ENCODE results near the gene PRUNE2. TPM values are rescaled to one million over a fixed set of nuclear protein-coding genes. Genes with fewer than 3 reads are reported as not detected.

PRUNE2 gene
- total RNA-seq, 1 donor = 80.0 TPM

DNA sequence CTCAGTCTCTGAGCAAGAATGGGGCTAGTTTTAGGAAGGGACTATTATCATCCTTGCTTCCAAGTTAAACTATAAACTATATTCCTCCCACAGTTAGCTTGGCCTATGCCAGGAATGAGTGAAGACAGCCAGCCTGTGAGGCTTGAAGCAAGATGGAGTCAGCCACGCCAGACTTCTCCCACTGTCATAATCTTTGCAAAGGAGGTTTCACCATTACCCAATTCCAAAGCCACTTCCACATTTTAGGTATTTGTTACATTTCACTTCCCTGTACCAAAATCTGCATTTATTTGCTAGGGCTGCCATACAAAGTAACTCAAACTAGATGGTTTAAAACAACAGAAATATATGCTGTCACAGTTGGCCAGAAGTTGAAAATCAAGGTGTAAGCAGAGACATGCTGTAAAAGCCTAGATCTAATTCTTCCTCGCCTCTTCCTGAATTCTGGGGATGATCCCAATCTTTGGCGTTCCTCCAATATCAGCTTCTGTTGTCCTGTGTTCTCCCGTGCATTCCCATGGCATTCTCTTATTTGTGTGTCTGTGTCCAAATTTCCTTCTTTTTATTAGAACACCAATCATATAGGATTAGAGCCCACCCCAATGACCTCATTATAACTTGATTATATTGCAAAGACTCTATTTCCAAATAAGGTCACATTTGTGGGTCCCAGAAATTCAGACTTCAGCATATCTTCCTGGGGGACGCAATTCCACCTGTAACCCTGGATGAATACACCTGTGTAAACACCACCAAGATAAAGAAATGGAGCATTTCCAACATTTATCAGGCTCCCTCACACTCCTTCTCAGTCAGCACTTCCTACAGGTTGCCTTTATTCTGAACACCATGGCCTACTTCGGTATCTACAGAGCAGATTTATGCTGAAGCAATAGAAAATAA, 320.2 kb downstream of the PRUNE2 start:
- Histone ChIP-seq H3K27ac (ENCODE audit: low read depth, low read length) (no peak overlapping the region), H3K4me2 (ENCODE audit: insufficient read depth, low read length) (no peak overlapping the region), H3K4me3 (ENCODE audit: insufficient read depth, low read length) (no peak overlapping the region), H3K27me3 (ENCODE audit: insufficient read depth, low read length) (no peaks in the 10 kb centered on the region), H3K36me3 (ENCODE audit: insufficient read depth, low read length) (no peaks in the 10 kb centered on the region), H3K4me1 (ENCODE audit: insufficient read depth, low read length) (no peaks in the 10 kb centered on the region), H2AFZ (ENCODE audit: low read length) (no peak overlapping the region), H3K9me3 (ENCODE audit: low read depth, low read length) (no peaks in the 10 kb centered on the region), H3K79me2 (ENCODE audit: insufficient read depth, low read length) (no peaks in the 10 kb centered on the region), H4K20me1 (ENCODE audit: insufficient read depth, low read length) (no peaks in the 10 kb centered on the region)
- TF ChIP-seq CTCF (IDR thresholded peaks at IDR 0.05; ENCODE audit: extremely low read depth, low read depth, low read length) = no peak
- DNase-seq (ENCODE audit: insufficient read length, low spot score, missing footprints) = no peak

DNA sequence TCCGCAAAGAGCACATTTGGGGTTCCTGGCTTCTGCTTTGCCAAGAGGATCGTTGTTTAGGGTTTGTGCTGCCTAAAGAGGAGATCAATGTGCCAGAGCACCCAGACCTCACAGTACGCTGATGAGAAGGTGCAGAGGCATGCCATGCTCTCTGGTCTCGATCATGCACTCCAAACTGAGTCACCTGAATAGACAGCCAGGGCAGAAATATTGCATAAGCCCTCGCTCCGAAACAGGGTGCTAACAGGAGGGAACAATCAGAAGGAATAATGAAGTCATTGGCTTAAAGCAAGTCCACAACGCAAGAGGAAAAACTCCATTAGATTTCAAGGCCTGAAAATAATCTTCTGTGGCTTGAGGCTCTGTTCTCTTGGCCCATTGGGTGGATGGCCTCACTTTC, 322.7 kb downstream of the PRUNE2 start:
- Histone ChIP-seq H3K9me3 (ENCODE audit: low read depth, low read length) (no peaks in the 10 kb centered on the region), H3K27me3 (ENCODE audit: insufficient read depth, low read length) (no peaks in the 10 kb centered on the region)
- DNase-seq (ENCODE audit: insufficient read length, low spot score, missing footprints) = no peak

DNA sequence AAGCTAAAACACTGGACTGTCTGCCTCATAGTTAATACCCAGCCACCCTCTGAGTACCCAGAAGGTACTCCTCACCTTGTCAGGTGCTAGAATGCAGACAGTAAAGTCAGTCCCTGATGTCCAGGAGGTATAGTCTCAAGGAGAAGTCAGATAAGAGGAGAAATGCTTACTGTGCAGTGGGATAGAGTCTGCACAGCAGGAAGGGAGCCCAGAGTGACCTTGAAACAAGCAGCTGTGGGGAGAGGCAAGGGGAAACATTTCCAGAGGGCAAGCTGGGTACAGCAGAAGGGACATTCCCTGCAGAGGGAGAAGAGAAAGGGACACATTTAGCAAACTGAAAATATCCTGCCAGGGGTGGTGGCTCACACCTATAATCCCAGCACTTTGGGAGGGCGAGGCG, 324.2 kb downstream of the PRUNE2 start:
- H3K4me1 ChIP-seq (ENCODE audit: insufficient read depth, low read length) = peaks cover 11% of the 10 kb centered on the region
- H3K36me3 ChIP-seq (ENCODE audit: insufficient read depth, low read length) = no peaks in the 10 kb centered on the region
- TF ChIP-seq CTCF (IDR thresholded peaks at IDR 0.05; ENCODE audit: extremely low read depth, low read depth, low read length) = no peak

More for the DNA sequence above, 322.7 kb downstream of the PRUNE2 start:
- no peak overlapping the region for H2AFZ ChIP-seq (ENCODE audit: low read length)
- H3K4me1 ChIP-seq (ENCODE audit: insufficient read depth, low read length) = peaks cover 5% of the 10 kb centered on the region
- H3K27ac ChIP-seq (ENCODE audit: low read depth, low read length) = no peak overlapping the region
- no peak overlapping the region for H3K4me3 ChIP-seq (ENCODE audit: insufficient read depth, low read length)
- no peaks in the 10 kb centered on the region for H3K36me3 ChIP-seq (ENCODE audit: insufficient read depth, low read length)
- TF ChIP-seq CTCF (IDR thresholded peaks at IDR 0.05; ENCODE audit: extremely low read depth, low read depth, low read length) = no peak
- H4K20me1 ChIP-seq (ENCODE audit: insufficient read depth, low read length) = no peaks in the 10 kb centered on the region
- no peak overlapping the region for H3K4me2 ChIP-seq (ENCODE audit: insufficient read depth, low read length)
- H3K79me2 ChIP-seq (ENCODE audit: insufficient read depth, low read length) = no peaks in the 10 kb centered on the region

DNA sequence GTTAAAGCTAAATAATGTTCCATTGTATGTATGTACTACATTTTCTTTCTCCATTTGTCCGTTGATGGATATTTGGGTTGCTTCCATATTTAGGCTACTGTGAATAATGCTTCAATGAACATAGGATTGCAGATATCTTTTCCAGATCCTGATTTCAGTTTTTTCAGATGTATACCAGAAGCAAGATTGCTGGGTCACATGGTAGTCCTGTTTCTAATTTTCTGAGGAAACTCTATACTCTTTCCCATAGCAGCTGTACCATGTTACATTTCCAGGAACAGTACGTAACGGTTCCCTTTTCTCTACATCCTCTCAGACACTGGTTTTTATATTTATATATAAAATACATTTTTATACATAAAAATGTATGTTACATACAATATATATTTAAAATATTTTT, 325.1 kb downstream of the PRUNE2 start:
- peaks cover 20% of the 10 kb centered on the region for H3K4me1 ChIP-seq (ENCODE audit: insufficient read depth, low read length)
- no peak overlapping the region for H3K4me2 ChIP-seq (ENCODE audit: insufficient read depth, low read length)
- H4K20me1 ChIP-seq (ENCODE audit: insufficient read depth, low read length) = no peaks in the 10 kb centered on the region
- no peak overlapping the region for H3K27ac ChIP-seq (ENCODE audit: low read depth, low read length)
- no peak overlapping the region for H3K4me3 ChIP-seq (ENCODE audit: insufficient read depth, low read length)
- H2AFZ ChIP-seq (ENCODE audit: low read length) = no peak overlapping the region
- no peak for DNase-seq (ENCODE audit: insufficient read length, low spot score, missing footprints)
- H3K27me3 ChIP-seq (ENCODE audit: insufficient read depth, low read length) = no peaks in the 10 kb centered on the region
- no peaks in the 10 kb centered on the region for H3K36me3 ChIP-seq (ENCODE audit: insufficient read depth, low read length)
- no peaks in the 10 kb centered on the region for H3K79me2 ChIP-seq (ENCODE audit: insufficient read depth, low read length)
- H3K9me3 ChIP-seq (ENCODE audit: low read depth, low read length) = no peaks in the 10 kb centered on the region
- TF ChIP-seq CTCF (IDR thresholded peaks at IDR 0.05; ENCODE audit: extremely low read depth, low read depth, low read length) = no peak

More for the DNA sequence above, 324.2 kb downstream of the PRUNE2 start:
- no peak overlapping the region for H2AFZ ChIP-seq (ENCODE audit: low read length)
- H3K4me2 ChIP-seq (ENCODE audit: insufficient read depth, low read length) = no peak overlapping the region
- H3K79me2 ChIP-seq (ENCODE audit: insufficient read depth, low read length) = no peaks in the 10 kb centered on the region
- no peaks in the 10 kb centered on the region for H3K9me3 ChIP-seq (ENCODE audit: low read depth, low read length)
- no peaks in the 10 kb centered on the region for H4K20me1 ChIP-seq (ENCODE audit: insufficient read depth, low read length)
- H3K27me3 ChIP-seq (ENCODE audit: insufficient read depth, low read length) = no peaks in the 10 kb centered on the region
- no peak for DNase-seq (ENCODE audit: insufficient read length, low spot score, missing footprints)
- H3K27ac ChIP-seq (ENCODE audit: low read depth, low read length) = no peak overlapping the region
- no peak overlapping the region for H3K4me3 ChIP-seq (ENCODE audit: insufficient read depth, low read length)

Data from osteoblast (primary cell).